SK-N-SH treated with all-trans-retinoic acid at 6 μM for 48 hours (cell line): ENCODE results near the gene OSBPL2.

ENCODE experiments used
- CREB5 ChIP-seq: fragments of 250-450 bp; sonication (Bioruptor Pico); IDR thresholded peaks from 2 replicates; pipeline ENCODE4 v1.5.1; 2020; ENCODE audit warnings: low read depth, mild to moderate bottlenecking, moderate library complexity
- CSDC2 ChIP-seq: fragments of 250-450 bp; sonication (Bioruptor Pico); IDR thresholded peaks from 2 replicates; pipeline ENCODE4 v1.5.0; 2020; ENCODE audit warnings: mild to moderate bottlenecking, moderate library complexity
- GLIS3 ChIP-seq: fragments of 250-450 bp; sonication (Bioruptor Pico); IDR thresholded peaks from 2 replicates; pipeline ENCODE4 v1.5.0; 2020; ENCODE audit warnings: mild to moderate bottlenecking, moderate library complexity
- ISL1 ChIP-seq: fragments of 250-450 bp; sonication (Bioruptor Pico); IDR thresholded peaks from 2 replicates; pipeline ENCODE4 v2.1.2; 2022; ENCODE audit warnings: mild to moderate bottlenecking, moderate library complexity
- POU6F1 ChIP-seq: fragments of 250-450 bp; sonication (Bioruptor Pico); IDR thresholded peaks from 2 replicates; pipeline ENCODE4 v1.8.0; 2021; ENCODE audit warnings: low read depth, mild to moderate bottlenecking, moderate library complexity, borderline replicate concordance
- RARB ChIP-seq: fragments of 250-450 bp; sonication (Bioruptor Pico); IDR thresholded peaks from 2 replicates; pipeline ENCODE4 v1.8.0; 2021; ENCODE audit warnings: mild to moderate bottlenecking, moderate library complexity
- TCF4 ChIP-seq: fragments of 250-450 bp; sonication (Bioruptor Pico); IDR thresholded peaks from 2 replicates; pipeline ENCODE4 v1.8.0; 2021; ENCODE audit warnings: mild to moderate bottlenecking, moderate library complexity, borderline replicate concordance
- TOX ChIP-seq: fragments of 250-450 bp; sonication (Bioruptor Pico); IDR thresholded peaks from 2 replicates; pipeline ENCODE4 v1.8.0; 2021; ENCODE audit warnings: mild to moderate bottlenecking, moderate library complexity, borderline replicate concordance
- ZC3H10 ChIP-seq: fragments of 250-450 bp; sonication (Bioruptor Pico); IDR thresholded peaks from 2 replicates; pipeline ENCODE4 v1.5.1; 2021; ENCODE audit warnings: mild to moderate bottlenecking, moderate library complexity
- ZFP3 ChIP-seq: fragments of 250-450 bp; sonication (Bioruptor Pico); IDR thresholded peaks from 2 replicates; pipeline ENCODE4 v1.5.0; 2020; ENCODE audit warnings: mild to moderate bottlenecking, moderate library complexity
- ZNF565 ChIP-seq: fragments of 450-650 bp; formaldehyde crosslinking; conservative IDR thresholded peaks from 2 replicates; pipeline ENCODE4 v1.5.0; 2020; ENCODE audit warnings: low read depth, mild to moderate bottlenecking, moderate library complexity
- ZNF70 ChIP-seq: fragments of 450-650 bp; formaldehyde crosslinking; IDR thresholded peaks from 2 replicates; pipeline ENCODE4 v1.5.0; 2020; ENCODE audit warnings: mild to moderate bottlenecking, moderate library complexity
- ZNF8 ChIP-seq: fragments of 450-650 bp; formaldehyde crosslinking; IDR thresholded peaks from 2 replicates; pipeline ENCODE4 v1.5.0; 2020; ENCODE audit warnings: mild to moderate bottlenecking, moderate library complexity
- TF ChIP-seq, protein P1 (sequence below): fragments of 250-450 bp; sonication (Bioruptor Pico); IDR thresholded peaks from 2 replicates; pipeline ENCODE4 v1.8.0; 2020; ENCODE audit warnings: mild to moderate bottlenecking, moderate library complexity, borderline replicate concordance

GRCh38 chr20:62236200-62236599, 2.1 kb upstream of the OSBPL2 start:
- TF ChIP-seq ZNF70, result no peak
- TF ChIP-seq CREB5 (CRISPR knock-in tag), result no peak
- TF ChIP-seq ISL1, result no peak
- no peak for TF ChIP-seq ZFP3 (CRISPR knock-in tag)
- TF ChIP-seq RARB, result no peak
- TF ChIP-seq TCF4, result no peak
- no peak for TF ChIP-seq GLIS3 (CRISPR knock-in tag)
- no peak for TF ChIP-seq ZC3H10 (CRISPR knock-in tag)
- TF ChIP-seq CSDC2 (CRISPR knock-in tag), result no peak
- no peak for TF ChIP-seq TOX (CRISPR knock-in tag)
- TF ChIP-seq POU6F1 (CRISPR knock-in tag), result no peak
- no peak for TF ChIP-seq ZNF565 (CRISPR knock-in tag)
- TF ChIP-seq, protein P1, sequence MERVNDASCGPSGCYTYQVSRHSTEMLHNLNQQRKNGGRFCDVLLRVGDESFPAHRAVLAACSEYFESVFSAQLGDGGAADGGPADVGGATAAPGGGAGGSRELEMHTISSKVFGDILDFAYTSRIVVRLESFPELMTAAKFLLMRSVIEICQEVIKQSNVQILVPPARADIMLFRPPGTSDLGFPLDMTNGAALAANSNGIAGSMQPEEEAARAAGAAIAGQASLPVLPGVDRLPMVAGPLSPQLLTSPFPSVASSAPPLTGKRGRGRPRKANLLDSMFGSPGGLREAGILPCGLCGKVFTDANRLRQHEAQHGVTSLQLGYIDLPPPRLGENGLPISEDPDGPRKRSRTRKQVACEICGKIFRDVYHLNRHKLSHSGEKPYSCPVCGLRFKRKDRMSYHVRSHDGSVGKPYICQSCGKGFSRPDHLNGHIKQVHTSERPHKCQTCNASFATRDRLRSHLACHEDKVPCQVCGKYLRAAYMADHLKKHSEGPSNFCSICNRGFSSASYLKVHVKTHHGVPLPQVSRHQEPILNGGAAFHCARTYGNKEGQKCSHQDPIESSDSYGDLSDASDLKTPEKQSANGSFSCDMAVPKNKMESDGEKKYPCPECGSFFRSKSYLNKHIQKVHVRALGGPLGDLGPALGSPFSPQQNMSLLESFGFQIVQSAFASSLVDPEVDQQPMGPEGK (CRISPR knock-in tag), result no peak
- no peak for TF ChIP-seq ZNF8 (CRISPR knock-in tag)
